Erythroblast (primary cell): ENCODE data around the gene ZWILCH.

Source experiments
- DNase-seq, 2 experiments: peaks; one replicate each; lab custom pipeline; 2025; lab: John Stamatoyannopoulos, UW
- GATA1 ChIP-seq: IDR thresholded peaks from 2 replicates; pipeline ENCODE4 v1.6.1; 2011; ENCODE audit warnings: low read depth, mild to moderate bottlenecking, control low read depth, low read length, moderate library complexity
- POLR2A ChIP-seq: IDR thresholded peaks from 2 replicates; pipeline ENCODE4 v1.6.1; 2011; ENCODE audit warnings: mild to moderate bottlenecking, low read length

The ZWILCH gene

GRCh38 chr15:66590435-66590834 is 85.3 kb downstream of the ZWILCH start:
- no peak for DNase-seq
- no peak for TF ChIP-seq POLR2A
- no peak for TF ChIP-seq GATA1

- DNase-seq, result no peak
- TF ChIP-seq POLR2A, result no peak
- no peak for TF ChIP-seq GATA1
Measured at GRCh38 chr15:66591322-66591862, 86.3 kb downstream of the ZWILCH start.

GRCh38 chr15:66592505-66593218 is 87.5 kb downstream of the ZWILCH start:
- TF ChIP-seq GATA1 (no peak), POLR2A (no peak)
- DNase-seq, result peak; percentile 70 to 80

- TF ChIP-seq POLR2A, result no peak
- TF ChIP-seq GATA1, result no peak
- DNase-seq, result no peak
Measured at GRCh38 chr15:66593219-66593780, 88.2 kb downstream of the ZWILCH start.

- TF ChIP-seq POLR2A, result no peak
- TF ChIP-seq GATA1, result no peak
- DNase-seq, result no peak
Measured at GRCh38 chr15:66594344-66594743, 89.2 kb downstream of the ZWILCH start.

- TF ChIP-seq POLR2A (no peak), GATA1 (no peak)
- DNase-seq, result no peak
Measured at GRCh38 chr15:66594836-66595235, 89.7 kb downstream of the ZWILCH start.

GRCh38 chr15:66595332-66595731 is 90.2 kb downstream of the ZWILCH start:
- no peak for DNase-seq
- TF ChIP-seq GATA1 (no peak), POLR2A (no peak)

GRCh38 chr15:66595931-66596545 is 90.9 kb downstream of the ZWILCH start:
- no peak for DNase-seq
- TF ChIP-seq POLR2A (no peak), GATA1 (no peak)

- no peak for DNase-seq
- no peak for TF ChIP-seq POLR2A
- no peak for TF ChIP-seq GATA1
Measured at GRCh38 chr15:66598095-66598815, 93.1 kb downstream of the ZWILCH start.
